Central memory CD8-positive, alpha-beta T cell (primary cell): Measurements from ENCODE around the gene TEX36.
"Not testable (repeated sequence)": the region's sequence is repeated elsewhere in the genome, so short reads cannot be mapped to it uniquely, and the experiment has no call there.

ENCODE experiments used
- ATAC-seq: fragments of 150-1000 bp; cut with Tn5 transposase; replicated peaks from 2 replicates; pipeline ENCODE4 v1.10.0; 2022; ENCODE audit warnings: mild to moderate bottlenecking, moderate FRiP score, moderate number of reproducible peaks; ENCODE audit not compliant: poor library complexity, severe bottlenecking; ENCODE audit errors: extremely low read depth
- DNase-seq, 2 donors: peaks; one replicate each; pipeline ENCODE4 v3.0.0; 2021; ENCODE audit warnings: low spot score in 2 of 2
- H3K27ac Mint-ChIP-seq: one replicate; pipeline ENCODE4 v1.8.0; 2022; ENCODE audit warnings: low read depth, mild to moderate bottlenecking, moderate library complexity, mixed read lengths
- H3K27me3 Mint-ChIP-seq: one replicate; pipeline ENCODE4 v1.8.0; 2022; ENCODE audit warnings: mixed read lengths
- H3K36me3 Mint-ChIP-seq: one replicate; pipeline ENCODE4 v1.8.0; 2022; ENCODE audit warnings: mild to moderate bottlenecking, moderate library complexity, mixed read lengths; ENCODE audit not compliant: insufficient read depth
- H3K4me1 Mint-ChIP-seq: one replicate; pipeline ENCODE4 v1.8.0; 2022; ENCODE audit warnings: mixed read lengths
- H3K4me3 Mint-ChIP-seq: one replicate; pipeline ENCODE4 v1.8.0; 2022; ENCODE audit warnings: mild to moderate bottlenecking, moderate library complexity, mixed read lengths
- H3K9me3 Mint-ChIP-seq: one replicate; pipeline ENCODE4 v1.8.0; 2022; ENCODE audit warnings: mixed read lengths

TEX36 gene

GRCh38 chr10:125687507-125688185, 4.7 kb upstream of the TEX36 start:
- peaks cover 17% of the 10 kb centered on the region for H3K27me3 Mint-ChIP-seq
- H3K4me3 Mint-ChIP-seq, result no peak overlapping the region
- H3K27ac Mint-ChIP-seq, result no peak overlapping the region
- H3K9me3 Mint-ChIP-seq, result no peaks in the 10 kb centered on the region
- no peaks in the 10 kb centered on the region for H3K36me3 Mint-ChIP-seq
- DNase-seq (no peak), ATAC-seq (no peak)
- H3K4me1 Mint-ChIP-seq, result peaks cover 5% of the 10 kb centered on the region

GRCh38 chr10:125684581-125684980, 1.6 kb upstream of the TEX36 start:
- Mint-ChIP-seq H3K9me3 (no peaks in the 10 kb centered on the region), H3K27ac (no peak overlapping the region), H3K4me3 (no peak overlapping the region), H3K36me3 (no peaks in the 10 kb centered on the region), H3K4me1 (no peaks in the 10 kb centered on the region), H3K27me3 (peaks cover 35% of the 10 kb centered on the region)
- DNase-seq (no peak), ATAC-seq (no peak)

- Mint-ChIP-seq H3K4me1 (no peaks in the 10 kb centered on the region), H3K36me3 (no peaks in the 10 kb centered on the region), H3K27ac (no peak overlapping the region), H3K27me3 (peaks cover 35% of the 10 kb centered on the region), H3K9me3 (no peaks in the 10 kb centered on the region), H3K4me3 (no peak overlapping the region)
- no peak for DNase-seq
- no peak for ATAC-seq
These were observed 858 bp upstream of the TEX36 start for GRCh38 chr10:125683821-125684220.

GRCh38 chr10:125679436-125679835, 3.5 kb downstream of the TEX36 start:
- Mint-ChIP-seq H3K36me3 (no peaks in the 10 kb centered on the region), H3K9me3 (peaks cover 12% of the 10 kb centered on the region), H3K4me1 (no peaks in the 10 kb centered on the region), H3K27me3 (peaks cover 55% of the 10 kb centered on the region), H3K27ac (no peak overlapping the region), H3K4me3 (no peak overlapping the region)
- ATAC-seq (no peak), DNase-seq (no peak)

GRCh38 chr10:125672884-125673283, 10.1 kb downstream of the TEX36 start:
- H3K9me3 Mint-ChIP-seq, result peaks cover 37% of the 10 kb centered on the region
- ATAC-seq (no peak), DNase-seq (no peak)
- no peak overlapping the region for H3K4me3 Mint-ChIP-seq
- peaks cover 68% of the 10 kb centered on the region for H3K27me3 Mint-ChIP-seq
- H3K27ac Mint-ChIP-seq, result no peak overlapping the region
- no peaks in the 10 kb centered on the region for H3K36me3 Mint-ChIP-seq
- peaks cover 5% of the 10 kb centered on the region for H3K4me1 Mint-ChIP-seq

GRCh38 chr10:125662584-125662983, 20.4 kb downstream of the TEX36 start:
- no peaks in the 10 kb centered on the region for H3K36me3 Mint-ChIP-seq
- ATAC-seq (no peak), DNase-seq (no peak)
- H3K4me1 Mint-ChIP-seq, result no peaks in the 10 kb centered on the region
- H3K4me3 Mint-ChIP-seq, result no peak overlapping the region
- no peak overlapping the region for H3K27ac Mint-ChIP-seq
- peaks cover 39% of the 10 kb centered on the region for H3K27me3 Mint-ChIP-seq
- peaks cover 4% of the 10 kb centered on the region for H3K9me3 Mint-ChIP-seq

- no peaks in the 10 kb centered on the region for H3K4me1 Mint-ChIP-seq
- peaks cover 45% of the 10 kb centered on the region for H3K27me3 Mint-ChIP-seq
- no peak overlapping the region for H3K27ac Mint-ChIP-seq
- DNase-seq (no peak), ATAC-seq (no peak)
- H3K36me3 Mint-ChIP-seq, result no peaks in the 10 kb centered on the region
- H3K4me3 Mint-ChIP-seq, result no peak overlapping the region
- H3K9me3 Mint-ChIP-seq, result peaks cover 4% of the 10 kb centered on the region
These were observed 20.9 kb downstream of the TEX36 start for GRCh38 chr10:125661941-125662515.

- no peak for DNase-seq
- H3K9me3 Mint-ChIP-seq, result peaks cover 4% of the 10 kb centered on the region
- H3K36me3 Mint-ChIP-seq, result no peaks in the 10 kb centered on the region
- ATAC-seq, result no peak
- no peak overlapping the region for H3K4me3 Mint-ChIP-seq
- peaks cover 46% of the 10 kb centered on the region for H3K27me3 Mint-ChIP-seq
- no peak overlapping the region for H3K27ac Mint-ChIP-seq
- no peaks in the 10 kb centered on the region for H3K4me1 Mint-ChIP-seq
These were observed 21.5 kb downstream of the TEX36 start for GRCh38 chr10:125661431-125661940.

GRCh38 chr10:125659071-125659470, 23.9 kb downstream of the TEX36 start:
- H3K27me3 Mint-ChIP-seq, result peaks cover 27% of the 10 kb centered on the region
- no peaks in the 10 kb centered on the region for H3K9me3 Mint-ChIP-seq
- no peak for ATAC-seq
- no peak for DNase-seq
- H3K4me3 Mint-ChIP-seq, result no peak overlapping the region
- H3K4me1 Mint-ChIP-seq, result no peaks in the 10 kb centered on the region
- H3K36me3 Mint-ChIP-seq, result no peaks in the 10 kb centered on the region
- no peak overlapping the region for H3K27ac Mint-ChIP-seq

- Mint-ChIP-seq H3K36me3 (no peaks in the 10 kb centered on the region), H3K4me1 (no peaks in the 10 kb centered on the region), H3K27ac (no peak overlapping the region), H3K27me3 (peaks cover 22% of the 10 kb centered on the region), H3K4me3 (no peak overlapping the region), H3K9me3 (no peaks in the 10 kb centered on the region)
- no peak for DNase-seq
- ATAC-seq, result no peak
These were observed 26.4 kb downstream of the TEX36 start for GRCh38 chr10:125656523-125656922.

GRCh38 chr10:125653113-125653512, 29.9 kb downstream of the TEX36 start:
- H3K36me3 Mint-ChIP-seq, ATAC-seq, H3K27ac Mint-ChIP-seq, DNase-seq, H3K4me3 Mint-ChIP-seq, H3K9me3 Mint-ChIP-seq, H3K4me1 Mint-ChIP-seq: not testable (repeated sequence)
- peaks cover 43% of the 10 kb centered on the region for H3K27me3 Mint-ChIP-seq

- H3K9me3 Mint-ChIP-seq, result no peaks in the 10 kb centered on the region
- H3K4me1 Mint-ChIP-seq, result no peaks in the 10 kb centered on the region
- no peak overlapping the region for H3K4me3 Mint-ChIP-seq
- DNase-seq (no peak), ATAC-seq (no peak)
- peaks cover 84% of the 10 kb centered on the region for H3K27me3 Mint-ChIP-seq
- no peak overlapping the region for H3K27ac Mint-ChIP-seq
- peaks cover 2% of the 10 kb centered on the region for H3K36me3 Mint-ChIP-seq
These were observed 36.7 kb downstream of the TEX36 start for GRCh38 chr10:125646311-125646710.

- DNase-seq (no peak), ATAC-seq (no peak)
- no peaks in the 10 kb centered on the region for H3K4me1 Mint-ChIP-seq
- peaks cover 2% of the 10 kb centered on the region for H3K36me3 Mint-ChIP-seq
- no peaks in the 10 kb centered on the region for H3K9me3 Mint-ChIP-seq
- H3K27me3 Mint-ChIP-seq, result peaks cover 83% of the 10 kb centered on the region
- H3K27ac Mint-ChIP-seq, result no peak overlapping the region
- H3K4me3 Mint-ChIP-seq, result no peak overlapping the region
These were observed 41.6 kb downstream of the TEX36 start for GRCh38 chr10:125641398-125641797.
